ENCODE results near the gene FRMD1.

GRCh38 chr6:168100803-168101589 lies 22.0 kb upstream of the FRMD1 start:
- no peak for TF ChIP-seq POLR2A (IDR thresholded peaks at IDR 0.05; ENCODE audit: low read depth, low read length)
- no peak for TF ChIP-seq POLR2AphosphoS5 (IDR thresholded peaks at IDR 0.05; ENCODE audit: low read depth, low read length)
- TF ChIP-seq TAF1 (IDR thresholded peaks at IDR 0.05; ENCODE audit: low read depth, low read length) = no peak
- TF ChIP-seq SPI1 (IDR thresholded peaks at IDR 0.05; ENCODE audit: low read depth, low read length) = no peak
- TF ChIP-seq PAX5 (IDR thresholded peaks at IDR 0.05; ENCODE audit: insufficient read depth, low read length, severe bottlenecking) = no peak
- no peak for TF ChIP-seq POU2F2 (IDR thresholded peaks at IDR 0.05; ENCODE audit: low read depth, low read length)
